C4-2B (cell line): Measurements from ENCODE around the gene HHIPL1.

ENCODE experiments used
- CTCF ChIP-seq: fragments of 450-650 bp; conservative IDR thresholded peaks from 2 replicates; pipeline ENCODE4 v1.5.1; 2017; ENCODE audit warnings: mild to moderate bottlenecking
- ZFX ChIP-seq: fragments of 450-650 bp; IDR thresholded peaks from 2 replicates; pipeline ENCODE4 v1.6.1; 2017

DNA sequence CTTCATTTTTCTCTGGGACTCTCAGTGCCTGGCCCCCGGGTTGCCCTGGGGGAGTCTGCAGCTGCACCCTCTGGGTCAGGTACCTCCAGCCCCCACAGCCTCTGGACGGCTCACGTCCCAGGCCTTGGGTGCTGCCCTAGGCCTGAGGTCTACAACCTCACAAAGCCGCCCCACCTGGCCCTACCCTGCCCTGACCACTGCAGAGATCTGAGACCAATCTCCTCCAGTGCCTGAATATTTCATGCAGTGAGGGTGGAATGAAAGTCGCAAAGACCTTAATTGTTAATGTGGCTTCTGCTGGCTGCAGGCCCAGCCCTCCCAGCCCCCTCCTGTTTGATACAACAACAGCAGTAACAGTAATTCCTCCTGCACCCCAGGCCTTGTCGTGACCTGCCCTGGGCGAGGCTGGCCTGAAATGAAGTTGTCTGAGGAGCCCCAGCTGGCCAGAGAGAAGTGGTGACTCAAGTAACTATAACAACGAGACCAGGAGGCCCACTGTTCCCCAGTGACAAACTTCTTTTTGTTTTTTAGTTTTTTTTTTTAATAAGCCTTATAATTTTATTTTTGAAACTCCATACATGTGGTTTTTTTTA is 32.1 kb upstream of the HHIPL1 start:
- TF ChIP-seq CTCF (no peak), ZFX (no peak)
